MM.1S (cell line): ENCODE results near the gene ZKSCAN4.

Source experiments
- DNase-seq: peaks from one replicate; pipeline ENCODE4 v3.0.0-alpha.2; 2015
- H2AFZ ChIP-seq: fragments of 300-600 bp; sonication (generic); 2 replicates; pipeline ENCODE4 v1.6.0; 2016; ENCODE audit warnings: antibody characterized with exemption, low read length
- H3F3A ChIP-seq: fragments of 300-600 bp; sonication (generic); 2 replicates; pipeline ENCODE4 v1.6.1; 2016; ENCODE audit warnings: mild to moderate bottlenecking, antibody characterized with exemption, low read length, moderate library complexity, mixed read lengths; ENCODE audit not compliant: insufficient read depth
- H3K27ac ChIP-seq: fragments of 300-600 bp; sonication (generic); 2 replicates; pipeline ENCODE4 v1.5.1; 2016; ENCODE audit warnings: mild to moderate bottlenecking, low read length
- H3K27me3 ChIP-seq: fragments of 300-600 bp; sonication (generic); replicated peaks from 2 replicates; pipeline ENCODE4 v1.6.0; 2016; ENCODE audit warnings: low read length; ENCODE audit not compliant: insufficient read depth
- H3K36me3 ChIP-seq: fragments of 300-600 bp; sonication (generic); replicated peaks from 2 replicates; pipeline ENCODE4 v1.6.1; 2016; ENCODE audit warnings: mild to moderate bottlenecking, low read length, mixed read lengths; ENCODE audit not compliant: insufficient read depth
- H3K4me1 ChIP-seq: fragments of 300-600 bp; sonication (generic); 2 replicates; pipeline ENCODE4 v1.6.1; 2016; ENCODE audit warnings: low read length, mixed read lengths
- H3K4me2 ChIP-seq: fragments of 300-600 bp; sonication (generic); 2 replicates; pipeline ENCODE4 v1.6.0; 2016; ENCODE audit warnings: low read depth, low read length
- H3K4me3 ChIP-seq: fragments of 300-600 bp; sonication (generic); 2 replicates; pipeline ENCODE4 v1.5.1; 2016; ENCODE audit warnings: low read length, mixed read lengths
- H3K79me2 ChIP-seq: fragments of 300-600 bp; sonication (generic); 2 replicates; pipeline ENCODE4 v1.6.1; 2016; ENCODE audit warnings: mixed run types, low read length, mixed read lengths
- H3K9ac ChIP-seq: fragments of 300-600 bp; sonication (generic); 2 replicates; pipeline ENCODE4 v1.6.1; 2016; ENCODE audit warnings: low read length, mixed read lengths
- H3K9me2 ChIP-seq: fragments of 300-600 bp; sonication (generic); replicated peaks from 2 replicates; pipeline ENCODE4 v1.6.1; 2016; ENCODE audit warnings: mild to moderate bottlenecking, low read length, mixed read lengths; ENCODE audit not compliant: insufficient read depth
- H3K9me3 ChIP-seq: fragments of 300-600 bp; sonication (generic); replicated peaks from 2 replicates; pipeline ENCODE4 v1.6.1; 2016; ENCODE audit warnings: mild to moderate bottlenecking, low read length, mixed read lengths; ENCODE audit not compliant: insufficient read depth
- H4K20me1 ChIP-seq: fragments of 300-600 bp; sonication (generic); 2 replicates; pipeline ENCODE4 v1.6.1; 2016; ENCODE audit warnings: mild to moderate bottlenecking, low read length, moderate library complexity, mixed read lengths; ENCODE audit not compliant: insufficient read depth
- EZH2 ChIP-seq: fragments of 300-600 bp; sonication (generic); optimal IDR thresholded peaks from 2 replicates; pipeline ENCODE3; 2017; ENCODE audit warnings: low read depth, mild to moderate bottlenecking, antibody characterized with exemption, low read length, mixed read lengths
- EZH2phosphoT487 ChIP-seq: fragments of 300-600 bp; sonication (generic); IDR thresholded peaks from 2 replicates; pipeline ENCODE4 v1.6.1; 2018; ENCODE audit warnings: antibody characterized with exemption, low read length
- TF ChIP-seq, protein P1 (sequence below): fragments of 300-600 bp; sonication (generic); IDR thresholded peaks from 2 replicates; pipeline ENCODE4 v1.5.1; 2016; ENCODE audit warnings: antibody characterized with exemption, low read length, mixed read lengths

The ZKSCAN4 gene

DNA sequence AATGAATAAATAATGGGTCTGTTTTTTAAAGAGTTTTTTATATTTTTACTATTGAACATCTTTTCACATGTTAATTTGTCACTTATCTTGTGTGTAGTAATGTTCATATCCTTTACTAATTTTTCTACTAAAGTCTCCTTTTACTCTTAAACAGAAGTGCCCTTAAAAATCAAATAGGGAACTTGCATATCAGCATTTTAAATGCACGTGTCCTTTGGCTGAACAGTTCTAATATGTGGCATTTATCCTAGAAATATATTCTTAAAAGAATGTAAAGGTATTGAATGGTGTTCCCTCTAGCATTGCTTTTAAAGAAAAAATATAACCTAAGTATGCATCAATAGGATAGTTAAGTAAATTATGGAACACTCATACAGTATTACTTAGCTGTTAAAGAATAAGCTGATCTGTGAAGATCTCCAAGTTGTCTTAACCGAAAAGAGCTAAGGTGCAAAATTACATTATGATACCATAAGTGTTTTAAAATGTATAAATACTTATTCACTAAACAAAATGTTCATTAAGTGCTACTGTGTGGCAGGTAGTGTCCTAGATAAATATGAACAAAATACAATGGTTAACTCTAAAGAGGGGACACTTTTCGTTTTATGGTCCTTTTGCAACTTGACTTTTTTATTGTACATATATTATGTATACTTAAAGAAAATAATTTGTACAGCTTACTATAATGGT, 28.7 kb upstream of the ZKSCAN4 start:
- Histone ChIP-seq H3K9ac (peak overlapping the region; percentile 31; the same call in 1 of the 2 replicates), H3K9me2 (no peaks in the 10 kb centered on the region), H3K27me3 (no peaks in the 10 kb centered on the region), H3K27ac (no peak overlapping the region), H3K9me3 (no peaks in the 10 kb centered on the region), H3F3A (no peaks in the 10 kb centered on the region), H3K79me2 (no peaks in the 10 kb centered on the region), H3K36me3 (no peaks in the 10 kb centered on the region), H2AFZ (peak overlapping the region; percentile 72), H4K20me1 (no peaks in the 10 kb centered on the region), H3K4me2 (peak overlapping the region; percentile 72), H3K4me3 (peak overlapping the region; percentile 64), H3K4me1 (no peaks in the 10 kb centered on the region)
- DNase-seq: no peak
- TF ChIP-seq EZH2phosphoT487 (no peak), EZH2 (no peak)
- TF ChIP-seq, protein P1, sequence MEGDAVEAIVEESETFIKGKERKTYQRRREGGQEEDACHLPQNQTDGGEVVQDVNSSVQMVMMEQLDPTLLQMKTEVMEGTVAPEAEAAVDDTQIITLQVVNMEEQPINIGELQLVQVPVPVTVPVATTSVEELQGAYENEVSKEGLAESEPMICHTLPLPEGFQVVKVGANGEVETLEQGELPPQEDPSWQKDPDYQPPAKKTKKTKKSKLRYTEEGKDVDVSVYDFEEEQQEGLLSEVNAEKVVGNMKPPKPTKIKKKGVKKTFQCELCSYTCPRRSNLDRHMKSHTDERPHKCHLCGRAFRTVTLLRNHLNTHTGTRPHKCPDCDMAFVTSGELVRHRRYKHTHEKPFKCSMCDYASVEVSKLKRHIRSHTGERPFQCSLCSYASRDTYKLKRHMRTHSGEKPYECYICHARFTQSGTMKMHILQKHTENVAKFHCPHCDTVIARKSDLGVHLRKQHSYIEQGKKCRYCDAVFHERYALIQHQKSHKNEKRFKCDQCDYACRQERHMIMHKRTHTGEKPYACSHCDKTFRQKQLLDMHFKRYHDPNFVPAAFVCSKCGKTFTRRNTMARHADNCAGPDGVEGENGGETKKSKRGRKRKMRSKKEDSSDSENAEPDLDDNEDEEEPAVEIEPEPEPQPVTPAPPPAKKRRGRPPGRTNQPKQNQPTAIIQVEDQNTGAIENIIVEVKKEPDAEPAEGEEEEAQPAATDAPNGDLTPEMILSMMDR: no peak

GRCh38 chr6:28277746-28278145, 25.7 kb upstream of the ZKSCAN4 start:
- H3K79me2 ChIP-seq: no peaks in the 10 kb centered on the region
- no peaks in the 10 kb centered on the region for H4K20me1 ChIP-seq
- no peak for DNase-seq
- H3K4me1 ChIP-seq: no peaks in the 10 kb centered on the region
- no peak overlapping the region for H3K27ac ChIP-seq
- H3K4me3 ChIP-seq: no peak overlapping the region
- no peaks in the 10 kb centered on the region for H3K36me3 ChIP-seq
- TF ChIP-seq, protein P1: no peak
- TF ChIP-seq EZH2: no peak
- TF ChIP-seq EZH2phosphoT487: no peak
- H3K9me2 ChIP-seq: no peaks in the 10 kb centered on the region
- H3K27me3 ChIP-seq: no peaks in the 10 kb centered on the region
- no peak overlapping the region for H3K9ac ChIP-seq
- no peak overlapping the region for H2AFZ ChIP-seq
- no peaks in the 10 kb centered on the region for H3K9me3 ChIP-seq
- H3K4me2 ChIP-seq: no peak overlapping the region
- H3F3A ChIP-seq: no peaks in the 10 kb centered on the region

DNA sequence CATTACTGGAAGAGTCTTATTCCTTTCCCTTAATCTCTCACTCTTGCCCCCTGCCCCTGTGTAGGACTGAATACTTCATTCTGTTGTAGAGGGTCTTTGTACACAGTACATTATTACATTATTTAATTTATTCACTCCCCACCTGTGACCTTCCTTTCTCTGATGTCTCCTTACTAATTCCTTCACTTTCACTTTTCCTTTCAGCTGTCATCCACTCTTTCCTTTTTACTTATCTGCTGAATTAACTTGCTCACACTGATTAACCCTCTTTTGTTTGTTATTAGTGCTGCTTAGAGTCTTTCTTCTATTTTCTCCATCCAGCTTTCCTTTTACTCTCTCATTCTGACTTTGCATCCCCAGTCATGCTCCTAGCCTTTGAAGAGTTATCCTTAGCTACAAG, 22.8 kb upstream of the ZKSCAN4 start:
- Histone ChIP-seq H3K9me3 (no peaks in the 10 kb centered on the region), H3K4me3 (no peak overlapping the region), H3K9me2 (no peaks in the 10 kb centered on the region), H4K20me1 (no peaks in the 10 kb centered on the region), H3K79me2 (no peaks in the 10 kb centered on the region), H3K27me3 (no peaks in the 10 kb centered on the region), H3K4me1 (no peaks in the 10 kb centered on the region), H3F3A (no peaks in the 10 kb centered on the region), H3K27ac (no peak overlapping the region), H3K36me3 (0 out of 2 replicates have a peak, but pooled peaks cover 4% of the 10 kb centered on the region), H3K9ac (no peak overlapping the region), H2AFZ (no peak overlapping the region), H3K4me2 (no peak overlapping the region)
- DNase-seq: no peak
- TF ChIP-seq EZH2phosphoT487 (no peak), EZH2 (no peak)
- TF ChIP-seq, protein P1: no peak
